Tibial artery (tissue), 4 donors: ENCODE results near the gene KCNMA1.

Experiments
- DNase-seq, 2 donors: peaks; one replicate each; pipeline ENCODE4 v3.0.0-alpha.2; 2019
- H3K27ac ChIP-seq, 2 donors: fragments of 200-600 bp; sonication (generic) in 1 of 2; 1 replicate in 1 of 2; 2 replicates in 1 of 2; pipeline ENCODE4 v1.5.1; 2018 to 2019; ENCODE audit warnings: mild to moderate bottlenecking in 1 of 2
- H3K27me3 ChIP-seq, 2 donors: fragments of 200-600 bp; sonication (generic) in 1 of 2; one replicate each; pipeline versions ENCODE4 v1.5.1 to v1.6.0; 2016 to 2019
- H3K36me3 ChIP-seq, 3 donors: fragments of 200-600 bp; sonication (generic) in 2 of 3; one replicate each; pipeline ENCODE4 v1.5.1; 2016 to 2019; ENCODE audit warnings: mild to moderate bottlenecking in 2 of 3
- H3K4me1 ChIP-seq, 4 donors: fragments of 200-600 bp; sonication (generic) in 2 of 4; 1 replicate in 3 of 4; 2 replicates in 1 of 4; pipeline ENCODE4 v1.5.1; 2016 to 2019
- H3K4me3 ChIP-seq, 2 donors: fragments of 200-600 bp; sonication (generic) in 1 of 2; 1 replicate in 1 of 2; 2 replicates in 1 of 2; pipeline ENCODE4 v1.5.1; 2018 to 2019; ENCODE audit warnings: mild to moderate bottlenecking in 2 of 2
- H3K9me3 ChIP-seq, 3 donors: fragments of 200-600 bp; sonication (generic) in 1 of 3; one replicate each; pipeline ENCODE4 v1.5.1; 2016 to 2019
- CTCF ChIP-seq, 2 experiments: fragments of 200-600 bp in 1 of 2; fragments of 450-650 bp in 1 of 2; IDR thresholded peaks; one replicate each; pipeline ENCODE4 v1.5.1; 2017 to 2019; ENCODE audit warnings: antibody characterized with exemption in 2 of 2, mild to moderate bottlenecking in 1 of 2, moderate library complexity in 1 of 2
- intact Hi-C: fragments of 100-400 bp; cut with DNase I; formaldehyde crosslinking; loops from one replicate; pipeline ENCODE4 v1.15.0; 2023; ENCODE audit warnings: low total_unique reads

The KCNMA1 gene

GRCh38 chr10:77530011-77530410, 107.6 kb downstream of the KCNMA1 start:
- TF ChIP-seq CTCF (IDR thresholded peaks at IDR 0.05): no peak
- no peaks in the 10 kb centered on the region for H3K9me3 ChIP-seq
- H3K4me3 ChIP-seq: no peak overlapping the region
- DNase-seq: no peak
- H3K36me3 ChIP-seq: no peaks in the 10 kb centered on the region
- H3K27ac ChIP-seq: peak overlapping the region; percentile 77 to 82
- peaks cover 0 to 95% (median 64%) of the 10 kb centered on the region in 4 donors for H3K4me1 ChIP-seq
- no peaks in the 10 kb centered on the region for H3K27me3 ChIP-seq
- intact Hi-C loops: no loop called here

- DNase-seq: no peak
- H3K27ac ChIP-seq: peak overlapping the region; percentile 77 to 82
- H3K4me1 ChIP-seq: peaks cover 0 to 96% (median 69%) of the 10 kb centered on the region in 4 donors
- no peaks in the 10 kb centered on the region for H3K27me3 ChIP-seq
- no peaks in the 10 kb centered on the region for H3K9me3 ChIP-seq
- H3K4me3 ChIP-seq: no peak overlapping the region
- intact Hi-C loops: loop anchor here (10.0 kb wide), 1 partner anchor 106 kb away; the partner anchor contains the start of gene KCNMA1
- H3K36me3 ChIP-seq: no peaks in the 10 kb centered on the region
- TF ChIP-seq CTCF (IDR thresholded peaks at IDR 0.05): no peak
These were observed 108.5 kb downstream of the KCNMA1 start for GRCh38 chr10:77529050-77529576.

DNA sequence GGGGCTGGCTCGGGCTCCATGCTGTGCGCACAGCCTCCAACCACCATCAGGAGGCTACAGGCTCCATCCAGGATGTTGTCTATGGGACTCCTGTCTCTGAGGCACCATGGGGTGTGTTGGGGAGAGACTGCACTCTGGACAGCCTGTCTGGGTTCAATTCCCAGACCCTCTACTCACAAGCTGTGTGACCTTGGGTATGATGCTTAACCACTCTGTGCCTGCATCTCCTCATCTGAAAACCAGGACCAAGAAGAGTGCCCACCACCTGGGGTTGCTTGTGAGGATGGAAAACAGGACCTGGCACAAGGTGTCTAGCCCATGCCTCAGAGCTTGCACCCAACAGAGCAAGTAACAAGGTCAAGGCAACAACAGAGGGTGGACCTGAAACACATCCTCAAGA, 109.8 kb downstream of the KCNMA1 start:
- H3K9me3 ChIP-seq: no peaks in the 10 kb centered on the region
- no peak for TF ChIP-seq CTCF (IDR thresholded peaks at IDR 0.05)
- intact Hi-C loops: loop anchor here (10.0 kb wide), 1 partner anchor 107 kb away; the partner anchor contains the start of gene KCNMA1
- no peaks in the 10 kb centered on the region for H3K36me3 ChIP-seq
- H3K4me3 ChIP-seq: no peak overlapping the region
- no peaks in the 10 kb centered on the region for H3K27me3 ChIP-seq
- H3K27ac ChIP-seq: peak overlapping the region; percentile 45 to 82
- no peak for DNase-seq
- peaks cover 0 to 96% (median 60%) of the 10 kb centered on the region in 4 donors for H3K4me1 ChIP-seq

DNA sequence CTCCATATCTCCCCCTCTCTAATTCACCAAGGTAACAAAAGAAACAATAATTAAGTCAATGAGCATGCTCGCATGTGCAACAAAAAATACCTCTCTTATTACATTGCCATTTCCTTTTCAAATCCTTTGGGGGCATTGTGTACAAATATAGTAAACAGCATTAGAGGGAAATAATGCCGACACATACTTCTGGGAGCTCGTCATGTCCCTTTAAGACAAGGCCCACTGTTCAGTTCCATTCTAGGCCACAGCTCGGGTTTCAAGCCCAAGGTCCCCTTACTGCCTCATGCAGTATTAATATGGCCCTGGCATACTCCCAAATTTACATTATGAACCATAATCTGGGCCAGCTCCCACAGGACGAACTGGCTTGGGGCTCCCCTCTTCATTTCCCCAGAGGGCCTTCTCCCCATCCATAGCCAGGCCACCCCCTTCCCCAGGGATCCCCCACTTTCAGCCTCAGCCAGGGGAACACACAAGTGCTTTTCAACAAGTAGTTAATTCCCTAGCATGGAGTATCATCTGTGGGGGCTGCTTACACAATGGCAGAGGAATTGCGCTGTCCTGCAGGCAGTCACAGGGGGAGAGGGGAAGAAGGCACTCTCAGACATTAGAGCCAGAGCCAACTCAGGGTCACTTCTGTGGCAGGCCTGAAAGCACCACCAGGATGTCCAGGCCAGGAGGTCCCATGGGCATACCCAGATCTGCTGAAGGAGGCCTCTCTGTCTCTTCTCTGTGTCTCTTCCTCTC, 110.6 kb downstream of the KCNMA1 start:
- Histone ChIP-seq H3K4me3 (no peak overlapping the region), H3K27me3 (no peaks in the 10 kb centered on the region), H3K9me3 (no peaks in the 10 kb centered on the region), H3K27ac (peak overlapping the region; percentile 45 to 82), H3K36me3 (no peaks in the 10 kb centered on the region), H3K4me1 (peaks cover 0 to 96% (median 54%) of the 10 kb centered on the region in 4 donors)
- intact Hi-C loops: loop anchor here (10.0 kb wide), 1 partner anchor 108 kb away; the partner anchor contains the start of gene KCNMA1
- DNase-seq: no peak
- no peak for TF ChIP-seq CTCF (IDR thresholded peaks at IDR 0.05)

GRCh38 chr10:77524281-77524711, 113.3 kb downstream of the KCNMA1 start:
- DNase-seq: no peak

More at GRCh38 chr10:77524281-77524711, 113.3 kb downstream of the KCNMA1 start:
- H3K4me1 ChIP-seq: peaks cover 0 to 74% (median 32%) of the 10 kb centered on the region in 4 donors
- no peak for TF ChIP-seq CTCF (IDR thresholded peaks at IDR 0.05)
- H3K9me3 ChIP-seq: no peaks in the 10 kb centered on the region
- no peak overlapping the region for H3K4me3 ChIP-seq
- H3K36me3 ChIP-seq: no peaks in the 10 kb centered on the region
- H3K27ac ChIP-seq: peak overlapping the region; percentile 21 to 60
- intact Hi-C loops: loop anchor here (10.0 kb wide), 1 partner anchor 111 kb away; the partner anchor contains the start of gene KCNMA1
- H3K27me3 ChIP-seq: no peaks in the 10 kb centered on the region
